ENCODE results near the gene ERC2. TPM values are rescaled to one million over a fixed set of nuclear protein-coding genes. Genes with fewer than 3 reads are reported as not detected.

The ERC2 gene
- total and polyA plus RNA-seq, 2 of the 8 experiments (the other 6 are each of a cell fraction or from before 2014, with no cell fraction given): 16.4 to 22.8 TPM

GRCh38 chr3:56005196-56005805, 463.0 kb downstream of the ERC2 start:
- no peaks in the 10 kb centered on the region for H3K79me2 ChIP-seq (ENCODE audit: control insufficient read depth in 1 of 2, insufficient read depth in 2 of 2, low read length in 2 of 2)
- no peak overlapping the region for H3K9ac ChIP-seq (replicated peaks in 1 of 4; ENCODE audit: extremely low read depth in 1 of 4, low read depth in 3 of 4, low read length in 3 of 4)
- no peak overlapping the region for H3K27ac ChIP-seq (ENCODE audit: low read depth, low read length)
- H2BK15ac ChIP-seq (ENCODE audit: low read length): no peak overlapping the region
- no peak overlapping the region for H4K91ac ChIP-seq (replicated peaks; ENCODE audit: insufficient read length, low read length)
- no peaks in the 10 kb centered on the region for H3K23me2 ChIP-seq (ENCODE audit: low read depth, low read length)
- no peaks in the 10 kb centered on the region for H3K79me1 ChIP-seq (ENCODE audit: low read depth, low read length)
- POLR2A ChIA-PET (ENCODE audit: partially characterized antibody): no interaction called here
- 0 out of 2 replicates have a peak, but pooled peaks have one; percentile 14 for TF ChIP-seq POU5F1 (IDR thresholded peaks at IDR 0.05; ENCODE audit: low read depth, low read length)
- TF ChIP-seq JUND (IDR thresholded peaks at IDR 0.05; ENCODE audit: low read length): no peak
- no peak for TF ChIP-seq SIRT6 (IDR thresholded peaks at IDR 0.05; ENCODE audit: low read length)
- peak; percentile 59; the same call in 1 of the 2 replicates for TF ChIP-seq BACH1 (IDR thresholded peaks at IDR 0.05; ENCODE audit: low read length)
- no peaks in the 10 kb centered on the region for H4K20me1 ChIP-seq (replicated peaks in 1 of 2; ENCODE audit: control insufficient read depth in 1 of 2, insufficient read depth in 2 of 2, low read length in 2 of 2)
- no peaks in the 10 kb centered on the region for H3K36me3 ChIP-seq (ENCODE audit: control insufficient read depth in 2 of 4, insufficient read depth in 4 of 4, low read length in 3 of 4)
- no peak overlapping the region for H2BK12ac ChIP-seq (ENCODE audit: low read depth, low read length)
- no peak overlapping the region for H2AFZ ChIP-seq (ENCODE audit: low read length)
- no peak overlapping the region for H3K23ac ChIP-seq (ENCODE audit: insufficient read length)
- no peak overlapping the region for H2BK20ac ChIP-seq (ENCODE audit: low read length)
- no peaks in the 10 kb centered on the region for H3K9me3 ChIP-seq (ENCODE audit: insufficient read depth in 2 of 2, low read depth in 1 of 2, low read length in 1 of 2)
- FAIRE-seq (no peak), DNase-seq (ENCODE audit: low read depth in 1 of 2, low spot score in 2 of 2) (no peak)
- H3K18ac ChIP-seq (ENCODE audit: extremely low read depth, low read length): no peak overlapping the region
- H3K4ac ChIP-seq (replicated peaks; ENCODE audit: insufficient read length, low read depth, low read length): no peak overlapping the region
- H3K14ac ChIP-seq (ENCODE audit: insufficient read length): no peak overlapping the region
- no peak overlapping the region for H2BK5ac ChIP-seq (ENCODE audit: low read depth, low read length)
- WGBS, 2 experiments (ENCODE audit: extremely low coverage in 1 of 2, insufficient coverage in 1 of 2, insufficient read length in 1 of 2, insufficient replicate concordance in 2 of 2, low coverage in 1 of 2, low lambda C conversion rate in 2 of 2, missing lambda C conversion rate in 1 of 2): 86% methylated on average over 6 of the region's 6 CpGs; no CpG with 5 or more reads in 1 of the 2 experiments
- H4K5ac ChIP-seq (ENCODE audit: insufficient read length, low read depth, low read length): peak overlapping the region; percentile 19
- H4K8ac ChIP-seq (ENCODE audit: extremely low read depth, insufficient read depth, low read length): no peak overlapping the region
- H3K4me3 ChIP-seq (ENCODE audit: extremely low read depth in 1 of 4, insufficient read depth in 2 of 4, low read depth in 3 of 4, low read length in 4 of 4): no peak overlapping the region
- H2AK5ac ChIP-seq (ENCODE audit: low read depth, low read length): no peak overlapping the region
- peaks cover 0 to 13% (median 4%) of the 10 kb centered on the region in 4 experiments; a peak in 6 of 7 replicates for H3K4me1 ChIP-seq (replicated peaks in 1 of 4; ENCODE audit: control insufficient read depth in 3 of 4, insufficient read depth in 4 of 4, low read length in 3 of 4)
- CTCF ChIA-PET (ENCODE audit: partially characterized antibody): interaction anchor here (0.6 kb wide), 1 partner anchor 283 kb away, joined by 4 read pairs; no protein-coding TSS in a partner anchor
- H2BK120ac ChIP-seq (replicated peaks; ENCODE audit: low read depth, low read length): no peak overlapping the region
- H3K56ac ChIP-seq (replicated peaks; ENCODE audit: insufficient read length, low read depth, low read length): no peak overlapping the region
- H3K27me3 ChIP-seq (replicated peaks in 1 of 4; ENCODE audit: control insufficient read depth in 3 of 4, extremely low read depth in 1 of 4, insufficient read depth in 3 of 4, low read length in 3 of 4): no peaks in the 10 kb centered on the region
- H3K4me2 ChIP-seq (ENCODE audit: insufficient read depth in 1 of 2, low read depth in 2 of 2, low read length in 2 of 2): no peak overlapping the region

Data from H1 (cell line).